HUES64 (cell line): ENCODE results near the gene CRTC2.
"Not testable (repeated sequence)": the region's sequence is repeated elsewhere in the genome, so short reads cannot be mapped to it uniquely, and the experiment has no call there.

Experiments
- H3K27ac ChIP-seq: 2 replicates; pipeline ENCODE4 v1.7.0; 2013; ENCODE audit warnings: low read depth, low read length, inconsistent platforms
- H3K27me3 ChIP-seq: 2 replicates; pipeline ENCODE4 v1.6.1; 2013; ENCODE audit warnings: mild to moderate bottlenecking, low read length; ENCODE audit not compliant: insufficient read depth
- H3K36me3 ChIP-seq: 2 replicates; pipeline ENCODE4 v1.6.1; 2013; ENCODE audit warnings: mild to moderate bottlenecking, low read length; ENCODE audit not compliant: insufficient read depth
- H3K4me1 ChIP-seq: 2 replicates; pipeline ENCODE4 v1.6.1; 2013; ENCODE audit warnings: mild to moderate bottlenecking, low read length, moderate library complexity; ENCODE audit not compliant: insufficient read depth
- H3K4me3 ChIP-seq: 2 replicates; pipeline ENCODE4 v1.5.1; 2013; ENCODE audit warnings: mild to moderate bottlenecking, low read length, moderate library complexity
- H3K9ac ChIP-seq: 2 replicates; pipeline ENCODE4 v1.6.1; 2013; ENCODE audit warnings: mild to moderate bottlenecking, low read depth, low read length
- H3K9me3 ChIP-seq: 2 replicates; pipeline ENCODE4 v1.6.1; 2013; ENCODE audit warnings: low read depth, low read length; ENCODE audit not compliant: insufficient read depth
- WGBS: fragments of 150-250, 120-280 bp; methylation state at CpG from one replicate; pipeline ENCODE4 v1.1.7; 2013; ENCODE audit warnings: missing lambda C conversion rate; 5-methylcytosine and 5-hydroxymethylcytosine counted together

Gene CRTC2

DNA sequence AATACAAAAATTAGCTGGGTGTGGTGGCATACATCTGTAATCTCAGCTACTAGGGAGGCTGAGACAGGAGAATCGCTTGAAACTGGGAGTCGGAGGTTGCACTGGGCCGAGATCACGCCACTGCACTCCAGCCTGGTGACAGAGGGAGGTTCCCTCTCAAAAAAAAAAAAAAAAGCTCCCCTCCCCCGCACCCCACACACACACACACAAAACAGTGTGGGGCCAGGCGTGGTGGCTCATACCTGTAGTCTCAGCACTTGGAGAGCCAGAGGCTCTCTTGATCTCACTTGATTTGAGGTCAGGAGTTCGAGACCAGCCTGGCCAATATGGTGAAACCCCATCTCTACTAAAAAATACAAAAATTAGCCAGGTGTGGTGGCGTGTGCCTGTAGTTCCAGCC, 52.5 kb downstream of the CRTC2 start:
- not testable (repeated sequence) for H3K9me3 ChIP-seq, H3K27me3 ChIP-seq, H3K9ac ChIP-seq, H3K4me3 ChIP-seq, H3K4me1 ChIP-seq, H3K27ac ChIP-seq
- 95% methylated on average over 8 of the region's 8 CpGs for WGBS
- H3K36me3 ChIP-seq: peaks cover 15% of the 10 kb centered on the region

DNA sequence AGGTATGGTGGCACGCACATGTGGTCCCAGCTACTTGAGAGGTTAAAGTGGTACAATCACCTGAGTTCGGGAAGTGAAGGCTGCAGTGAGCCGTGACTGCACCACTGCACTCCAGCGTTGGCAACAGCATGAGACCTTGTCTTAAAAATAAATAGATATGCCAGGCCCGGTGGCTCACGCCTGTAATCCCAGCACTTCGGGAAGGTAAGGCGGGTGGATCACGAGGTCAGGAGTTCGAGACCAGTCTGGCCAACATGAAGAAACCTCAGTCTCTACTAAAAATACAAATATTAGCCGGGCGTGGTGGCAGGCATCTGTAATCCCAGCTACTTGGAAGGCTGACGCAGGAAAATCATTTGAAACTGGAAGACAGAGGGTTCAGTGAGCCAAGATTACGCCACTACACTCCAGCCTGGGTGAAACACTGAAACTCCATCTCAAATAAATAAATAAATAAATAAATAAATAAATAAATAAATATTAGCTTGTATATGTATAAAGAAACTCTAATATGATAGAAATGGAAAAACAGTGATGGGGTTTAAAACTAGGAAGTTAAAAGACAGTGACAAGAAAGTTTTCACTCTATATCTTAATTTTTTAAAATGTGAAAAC, 54.5 kb downstream of the CRTC2 start:
- no peak overlapping the region for H3K9ac ChIP-seq

DNA sequence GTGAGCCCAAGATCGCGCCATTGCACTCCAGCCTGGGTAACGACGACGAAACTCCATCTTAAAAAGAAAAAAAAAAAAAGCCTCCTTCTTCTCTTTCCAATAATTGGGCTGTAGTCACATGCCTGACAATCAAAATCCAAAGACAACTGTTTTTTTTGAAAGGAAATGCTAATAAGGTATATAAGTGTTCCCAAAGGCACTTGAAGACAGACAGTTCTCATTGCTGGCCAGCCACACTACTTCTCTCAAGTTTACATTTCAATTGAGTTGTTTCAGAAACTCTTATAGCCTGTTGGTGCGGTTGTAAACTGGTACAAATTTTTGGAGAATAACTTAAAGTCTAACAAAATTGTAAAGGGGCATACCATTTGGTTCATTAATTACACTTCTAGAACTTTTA, 58.9 kb downstream of the CRTC2 start:
- Histone ChIP-seq H3K27ac (no peak overlapping the region), H3K27me3 (no peaks in the 10 kb centered on the region), H3K9ac (no peak overlapping the region), H3K4me1 (peaks cover 3% of the 10 kb centered on the region; the same call in 1 of the 2 replicates), H3K36me3 (peaks cover 28% of the 10 kb centered on the region), H3K4me3 (no peak overlapping the region), H3K9me3 (no peaks in the 10 kb centered on the region)
- WGBS: 99% methylated on average over 6 of the region's 6 CpGs

More for the DNA sequence above, 54.5 kb downstream of the CRTC2 start:
- Histone ChIP-seq H3K36me3 (peaks cover 20% of the 10 kb centered on the region), H3K27me3 (no peaks in the 10 kb centered on the region), H3K27ac (no peak overlapping the region), H3K4me1 (peaks cover 3% of the 10 kb centered on the region; the same call in 1 of the 2 replicates), H3K4me3 (no peak overlapping the region), H3K9me3 (no peaks in the 10 kb centered on the region)
- WGBS: 96% methylated on average over 13 of the region's 14 CpGs
